Measurements from ENCODE around the gene MYCBP2.

MYCBP2 gene

DNA sequence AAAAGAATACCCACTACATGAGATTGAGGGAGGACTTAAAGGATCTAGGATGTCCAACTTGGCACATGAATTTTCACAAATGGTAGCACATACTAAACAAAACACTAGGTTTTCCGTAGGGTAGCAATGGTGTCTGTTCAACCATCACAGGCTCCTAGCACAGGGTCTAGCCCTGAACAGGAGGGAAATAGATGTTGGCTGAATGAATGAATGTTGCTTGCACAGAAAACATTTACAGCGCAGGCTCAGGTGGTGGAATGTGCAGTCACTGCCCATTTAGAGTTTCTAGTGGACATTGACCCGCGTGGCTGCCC lies 1.9 kb upstream of the MYCBP2 start:
- Histone ChIP-seq H2BK5ac (ENCODE audit: low read length) (no peak overlapping the region), H3K9me3 (replicated peaks in 1 of 2; ENCODE audit: control insufficient read depth in 2 of 2, insufficient read depth in 1 of 2, low read depth in 1 of 2, low read length in 2 of 2) (no peaks in the 10 kb centered on the region), H3K18ac (ENCODE audit: low read length) (no peak overlapping the region), H3K27me3 (ENCODE audit: control insufficient read depth in 3 of 3, insufficient read depth in 3 of 3, low read depth in 1 of 3, low read length in 3 of 3) (peaks cover 0 to 13% (median 0%) of the 10 kb centered on the region in 3 experiments), H3K4ac (ENCODE audit: low read length) (no peak overlapping the region), H2BK15ac (ENCODE audit: low read length) (no peak overlapping the region), H3K79me1 (ENCODE audit: low read depth, low read length) (peaks cover 5% of the 10 kb centered on the region), H2BK120ac (ENCODE audit: low read depth, low read length) (no peak overlapping the region), H2AFZ (ENCODE audit: low read length) (peak overlapping the region; percentile 99), H3K4me2 (ENCODE audit: insufficient read depth, low read length, poor library complexity, severe bottlenecking) (peak overlapping the region; percentile 88), H4K8ac (ENCODE audit: low read depth, low read length) (no peak overlapping the region), H3K14ac (ENCODE audit: low read length) (no peak overlapping the region), H2AK5ac (ENCODE audit: low read depth, low read length) (no peak overlapping the region), H3K4me3 (ENCODE audit: low read length in 2 of 2) (peak overlapping the region in 1 of 2 donors; percentile 84), H4K91ac (ENCODE audit: low read depth, low read length, poor library complexity) (no peak overlapping the region), H2BK12ac (ENCODE audit: low read length) (no peak overlapping the region), H3K9ac (ENCODE audit: low read depth, low read length, poor library complexity) (no peak overlapping the region), H3K27ac (replicated peaks; ENCODE audit: low read length) (no peak overlapping the region), H3K36me3 (replicated peaks in 1 of 2; ENCODE audit: control insufficient read depth in 2 of 2, insufficient read depth in 2 of 2, low read length in 2 of 2) (no peaks in the 10 kb centered on the region), H3K23ac (ENCODE audit: low read depth, low read length, poor library complexity) (no peak overlapping the region), H3K4me1 (ENCODE audit: control insufficient read depth in 2 of 2, insufficient read depth in 1 of 2, low read depth in 1 of 2, low read length in 2 of 2) (peaks cover 3 to 10% of the 10 kb centered on the region in 2 donors)
- no CpG with 5 or more reads among the region's 4 CpGs for WGBS, 2 donors (ENCODE audit: extremely low coverage in 2 of 2, insufficient read length in 2 of 2, insufficient replicate concordance in 1 of 2)
- no peak for DNase-seq (ENCODE audit: low spot score)

DNA sequence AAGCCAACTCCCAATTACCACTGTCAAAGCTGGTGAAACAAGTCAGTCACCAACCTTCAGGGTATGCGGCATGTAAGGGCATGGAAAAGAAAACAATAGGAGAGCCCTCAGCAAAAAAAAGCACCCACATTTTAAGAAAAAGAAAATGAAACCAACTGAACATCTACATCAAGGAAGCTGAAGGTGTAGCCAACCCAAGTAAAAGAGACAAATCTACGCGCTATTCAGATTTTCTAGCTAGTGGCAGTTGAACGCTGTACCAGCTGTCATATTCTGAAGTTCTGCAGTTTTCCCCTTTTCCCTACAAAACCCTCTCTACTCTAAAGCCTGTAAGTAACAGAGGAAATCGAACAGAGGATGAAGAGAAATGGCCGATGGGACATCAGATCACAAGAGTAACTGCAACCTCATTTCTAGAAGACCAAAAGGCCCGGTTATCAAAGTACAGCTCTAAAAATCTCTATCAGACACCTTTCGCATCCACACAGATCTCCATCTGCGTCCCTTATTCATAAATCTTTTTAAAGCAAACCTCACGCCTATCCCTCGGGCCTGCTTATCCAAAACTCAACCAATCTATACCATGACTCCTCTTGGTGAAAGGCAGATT lies 1.4 kb downstream of the MYCBP2 start:
- Histone ChIP-seq H4K8ac (ENCODE audit: low read depth, low read length) (no peak overlapping the region), H4K91ac (ENCODE audit: low read depth, low read length, poor library complexity) (no peak overlapping the region), H2BK15ac (ENCODE audit: low read length) (no peak overlapping the region), H3K4me2 (ENCODE audit: insufficient read depth, low read length, poor library complexity, severe bottlenecking) (peak overlapping the region; percentile 94), H3K4me1 (ENCODE audit: control insufficient read depth in 2 of 2, insufficient read depth in 1 of 2, low read depth in 1 of 2, low read length in 2 of 2) (peaks cover 4 to 10% of the 10 kb centered on the region in 2 donors), H3K9me3 (replicated peaks in 1 of 2; ENCODE audit: control insufficient read depth in 2 of 2, insufficient read depth in 1 of 2, low read depth in 1 of 2, low read length in 2 of 2) (no peaks in the 10 kb centered on the region), H3K9ac (ENCODE audit: low read depth, low read length, poor library complexity) (peak overlapping the region; percentile 96), H3K23ac (ENCODE audit: low read depth, low read length, poor library complexity) (no peak overlapping the region), H3K4ac (ENCODE audit: low read length) (no peak overlapping the region), H3K18ac (ENCODE audit: low read length) (no peak overlapping the region), H3K27ac (replicated peaks; ENCODE audit: low read length) (no peak overlapping the region), H3K79me1 (ENCODE audit: low read depth, low read length) (peaks cover 6% of the 10 kb centered on the region), H3K27me3 (ENCODE audit: control insufficient read depth in 3 of 3, insufficient read depth in 3 of 3, low read depth in 1 of 3, low read length in 3 of 3) (peaks cover 0 to 10% (median 0%) of the 10 kb centered on the region in 3 experiments), H3K4me3 (ENCODE audit: low read length in 2 of 2) (peak overlapping the region; percentile 86 to 87), H2BK5ac (ENCODE audit: low read length) (no peak overlapping the region), H2AFZ (ENCODE audit: low read length) (peak overlapping the region; percentile 96), H2BK12ac (ENCODE audit: low read length) (no peak overlapping the region), H3K14ac (ENCODE audit: low read length) (no peak overlapping the region), H2AK5ac (ENCODE audit: low read depth, low read length) (no peak overlapping the region), H3K36me3 (replicated peaks in 1 of 2; ENCODE audit: control insufficient read depth in 2 of 2, insufficient read depth in 2 of 2, low read length in 2 of 2) (no peaks in the 10 kb centered on the region), H2BK120ac (ENCODE audit: low read depth, low read length) (no peak overlapping the region)
- WGBS, 2 donors (ENCODE audit: extremely low coverage in 2 of 2, insufficient read length in 2 of 2, insufficient replicate concordance in 1 of 2): no CpG with 5 or more reads among the region's 11 CpGs
- DNase-seq (ENCODE audit: low spot score): no peak

DNA sequence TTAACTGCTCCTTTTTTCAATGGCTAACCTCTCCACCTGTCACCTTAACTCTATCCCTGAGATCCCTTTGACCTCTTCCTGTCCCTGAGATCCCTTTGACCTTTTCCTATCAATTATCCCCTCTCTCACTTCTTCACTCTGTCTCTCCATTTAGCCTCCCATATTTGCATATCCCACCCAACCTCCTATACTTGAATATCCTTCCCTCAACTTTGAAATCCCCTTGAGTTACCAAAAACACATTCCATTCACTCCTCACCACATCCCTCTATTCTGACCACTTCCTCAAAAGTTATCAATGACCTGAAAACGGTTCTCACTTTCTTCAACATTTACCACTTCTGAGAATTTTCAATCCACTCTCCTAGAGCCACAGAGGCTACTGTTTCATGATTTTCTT lies 3.0 kb downstream of the MYCBP2 start:
- no peak overlapping the region for H2BK120ac ChIP-seq (ENCODE audit: low read depth, low read length)
- H2AFZ ChIP-seq (ENCODE audit: low read length): no peak overlapping the region
- H3K36me3 ChIP-seq (replicated peaks in 1 of 2; ENCODE audit: control insufficient read depth in 2 of 2, insufficient read depth in 2 of 2, low read length in 2 of 2): no peaks in the 10 kb centered on the region
- H3K23ac ChIP-seq (ENCODE audit: low read depth, low read length, poor library complexity): no peak overlapping the region
- H2BK15ac ChIP-seq (ENCODE audit: low read length): no peak overlapping the region
- no peak overlapping the region for H3K9ac ChIP-seq (ENCODE audit: low read depth, low read length, poor library complexity)
- DNase-seq (ENCODE audit: low spot score): no peak
- WGBS, 2 donors (ENCODE audit: extremely low coverage in 2 of 2, insufficient read length in 2 of 2, insufficient replicate concordance in 1 of 2): 100% methylated on average over 1 of the region's 1 CpG; no CpG with 5 or more reads in 1 of the 2 donors
- H3K27me3 ChIP-seq (ENCODE audit: control insufficient read depth in 3 of 3, insufficient read depth in 3 of 3, low read depth in 1 of 3, low read length in 3 of 3): peaks cover 0 to 10% (median 0%) of the 10 kb centered on the region in 3 experiments
- H2BK5ac ChIP-seq (ENCODE audit: low read length): no peak overlapping the region
- H4K8ac ChIP-seq (ENCODE audit: low read depth, low read length): no peak overlapping the region
- no peaks in the 10 kb centered on the region for H3K9me3 ChIP-seq (replicated peaks in 1 of 2; ENCODE audit: control insufficient read depth in 2 of 2, insufficient read depth in 1 of 2, low read depth in 1 of 2, low read length in 2 of 2)
- peaks cover 4 to 9% of the 10 kb centered on the region in 2 donors for H3K4me1 ChIP-seq (ENCODE audit: control insufficient read depth in 2 of 2, insufficient read depth in 1 of 2, low read depth in 1 of 2, low read length in 2 of 2)
- H3K4me2 ChIP-seq (ENCODE audit: insufficient read depth, low read length, poor library complexity, severe bottlenecking): no peak overlapping the region
- H3K14ac ChIP-seq (ENCODE audit: low read length): no peak overlapping the region
- no peak overlapping the region for H2AK5ac ChIP-seq (ENCODE audit: low read depth, low read length)
- no peak overlapping the region for H3K27ac ChIP-seq (replicated peaks; ENCODE audit: low read length)
- no peak overlapping the region for H3K4ac ChIP-seq (ENCODE audit: low read length)
- H4K91ac ChIP-seq (ENCODE audit: low read depth, low read length, poor library complexity): no peak overlapping the region
- no peak overlapping the region for H3K4me3 ChIP-seq (ENCODE audit: low read length in 2 of 2)
- peaks cover 6% of the 10 kb centered on the region for H3K79me1 ChIP-seq (ENCODE audit: low read depth, low read length)
- no peak overlapping the region for H3K18ac ChIP-seq (ENCODE audit: low read length)
- H2BK12ac ChIP-seq (ENCODE audit: low read length): no peak overlapping the region

DNA sequence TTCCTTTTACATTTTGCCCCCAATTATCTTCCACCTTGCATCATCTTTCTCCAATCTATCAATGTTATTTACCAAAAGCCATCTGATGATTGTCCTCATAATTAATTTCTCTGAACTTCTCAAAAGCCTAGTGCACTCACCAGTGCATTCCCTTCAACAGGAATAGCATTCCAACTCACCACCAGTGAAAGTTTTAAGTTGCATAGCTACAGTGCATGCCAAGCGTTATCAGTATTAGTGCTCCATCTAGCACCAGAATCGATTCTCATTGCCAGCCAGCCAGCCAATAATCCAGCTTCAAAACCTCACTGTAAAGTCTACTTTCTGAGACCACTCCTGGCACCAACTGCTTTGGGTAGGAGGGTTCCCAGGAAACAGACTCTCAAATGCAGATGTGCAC lies 7.4 kb downstream of the MYCBP2 start:
- H3K79me1 ChIP-seq (ENCODE audit: low read depth, low read length): peaks cover 2% of the 10 kb centered on the region
- H2BK120ac ChIP-seq (ENCODE audit: low read depth, low read length): no peak overlapping the region
- H3K23ac ChIP-seq (ENCODE audit: low read depth, low read length, poor library complexity): no peak overlapping the region
- no peaks in the 10 kb centered on the region for H3K36me3 ChIP-seq (replicated peaks in 1 of 2; ENCODE audit: control insufficient read depth in 2 of 2, insufficient read depth in 2 of 2, low read length in 2 of 2)
- no peak overlapping the region for H3K4me3 ChIP-seq (ENCODE audit: low read length in 2 of 2)
- H3K9ac ChIP-seq (ENCODE audit: low read depth, low read length, poor library complexity): no peak overlapping the region
- H2BK5ac ChIP-seq (ENCODE audit: low read length): no peak overlapping the region
- no peak overlapping the region for H2BK12ac ChIP-seq (ENCODE audit: low read length)
- no peak overlapping the region for H4K8ac ChIP-seq (ENCODE audit: low read depth, low read length)
- H3K27me3 ChIP-seq (ENCODE audit: control insufficient read depth in 3 of 3, insufficient read depth in 3 of 3, low read depth in 1 of 3, low read length in 3 of 3): no peaks in the 10 kb centered on the region
- H3K4me1 ChIP-seq (ENCODE audit: control insufficient read depth in 2 of 2, insufficient read depth in 1 of 2, low read depth in 1 of 2, low read length in 2 of 2): peaks cover 0 to 1% of the 10 kb centered on the region in 2 donors
- H3K9me3 ChIP-seq (replicated peaks in 1 of 2; ENCODE audit: control insufficient read depth in 2 of 2, insufficient read depth in 1 of 2, low read depth in 1 of 2, low read length in 2 of 2): no peaks in the 10 kb centered on the region
- H3K18ac ChIP-seq (ENCODE audit: low read length): no peak overlapping the region
- WGBS, 2 donors (ENCODE audit: extremely low coverage in 2 of 2, insufficient read length in 2 of 2, insufficient replicate concordance in 1 of 2): no CpG with 5 or more reads among the region's 2 CpGs
- H3K27ac ChIP-seq (replicated peaks; ENCODE audit: low read length): no peak overlapping the region
- no peak for DNase-seq (ENCODE audit: low spot score)
- no peak overlapping the region for H3K14ac ChIP-seq (ENCODE audit: low read length)
- no peak overlapping the region for H3K4ac ChIP-seq (ENCODE audit: low read length)
- no peak overlapping the region for H2BK15ac ChIP-seq (ENCODE audit: low read length)
- no peak overlapping the region for H4K91ac ChIP-seq (ENCODE audit: low read depth, low read length, poor library complexity)
- no peak overlapping the region for H3K4me2 ChIP-seq (ENCODE audit: insufficient read depth, low read length, poor library complexity, severe bottlenecking)
- no peak overlapping the region for H2AK5ac ChIP-seq (ENCODE audit: low read depth, low read length)
- H2AFZ ChIP-seq (ENCODE audit: low read length): no peak overlapping the region

Data from neuronal stem cell (in vitro differentiated cells).